ENCODE results near the gene CNTROB.
"Not testable (repeated sequence)": the region's sequence is repeated elsewhere in the genome, so short reads cannot be mapped to it uniquely, and the experiment has no call there.

CNTROB gene

DNA sequence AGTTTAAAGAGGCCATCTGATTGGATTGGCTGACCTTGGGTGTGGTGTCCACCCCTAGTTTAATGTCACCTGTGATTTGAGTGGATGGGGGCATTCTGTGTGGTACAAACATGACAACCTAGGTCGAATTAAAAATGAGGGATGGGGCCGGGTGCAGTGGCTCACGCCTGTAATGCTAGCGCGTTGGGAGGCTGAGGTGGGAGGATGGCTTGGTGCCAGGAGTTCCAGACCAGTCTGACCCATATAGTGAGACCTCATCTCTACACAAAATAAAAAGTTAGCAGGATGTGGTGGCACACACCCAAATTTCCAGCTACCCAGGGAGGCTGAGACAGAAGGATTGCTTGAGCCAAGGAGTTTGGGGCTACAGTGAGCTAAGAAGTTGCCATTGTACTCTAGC is 14.4 kb downstream of the CNTROB start:
- DNase-seq = no peak

DNA sequence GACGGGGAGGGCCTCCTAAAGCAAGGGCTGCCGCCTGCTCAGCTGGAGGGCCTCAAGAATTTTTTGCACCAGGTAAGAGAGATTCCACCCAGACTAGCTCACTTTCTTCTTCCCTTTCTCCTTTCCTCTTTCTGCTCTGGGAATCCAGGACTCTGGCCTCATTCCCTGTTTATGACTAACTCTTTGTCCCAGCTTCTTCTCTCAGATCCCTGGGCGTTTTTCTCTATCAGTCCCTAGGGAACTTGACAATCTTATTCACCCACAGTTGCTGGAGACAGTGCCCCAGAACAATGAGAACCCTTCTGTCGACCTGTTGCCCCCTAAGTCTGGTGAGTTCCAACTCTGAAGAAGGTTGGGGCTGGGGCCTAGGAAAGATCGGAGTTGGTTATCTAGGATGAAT is 15.6 kb downstream of the CNTROB start:
- DNase-seq = no peak

DNA sequence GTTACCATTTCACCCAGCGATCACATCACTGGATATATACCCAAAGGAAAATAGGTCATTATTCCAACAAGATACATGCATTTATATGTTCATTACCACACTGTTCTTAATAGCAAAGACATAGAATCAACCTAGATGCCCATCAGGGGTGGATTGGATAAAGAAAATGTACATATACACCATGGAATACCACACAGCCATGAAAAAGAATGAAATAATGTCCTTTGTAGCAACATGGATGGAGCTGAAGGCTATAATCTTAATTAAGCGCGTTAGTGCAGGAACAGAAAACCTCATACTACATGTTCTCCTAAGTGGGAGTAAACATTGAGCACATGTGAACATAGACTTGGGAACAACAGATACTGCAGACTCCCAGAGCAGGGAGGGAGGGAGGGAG is 18.6 kb downstream of the CNTROB start:
- no peak for DNase-seq

DNA sequence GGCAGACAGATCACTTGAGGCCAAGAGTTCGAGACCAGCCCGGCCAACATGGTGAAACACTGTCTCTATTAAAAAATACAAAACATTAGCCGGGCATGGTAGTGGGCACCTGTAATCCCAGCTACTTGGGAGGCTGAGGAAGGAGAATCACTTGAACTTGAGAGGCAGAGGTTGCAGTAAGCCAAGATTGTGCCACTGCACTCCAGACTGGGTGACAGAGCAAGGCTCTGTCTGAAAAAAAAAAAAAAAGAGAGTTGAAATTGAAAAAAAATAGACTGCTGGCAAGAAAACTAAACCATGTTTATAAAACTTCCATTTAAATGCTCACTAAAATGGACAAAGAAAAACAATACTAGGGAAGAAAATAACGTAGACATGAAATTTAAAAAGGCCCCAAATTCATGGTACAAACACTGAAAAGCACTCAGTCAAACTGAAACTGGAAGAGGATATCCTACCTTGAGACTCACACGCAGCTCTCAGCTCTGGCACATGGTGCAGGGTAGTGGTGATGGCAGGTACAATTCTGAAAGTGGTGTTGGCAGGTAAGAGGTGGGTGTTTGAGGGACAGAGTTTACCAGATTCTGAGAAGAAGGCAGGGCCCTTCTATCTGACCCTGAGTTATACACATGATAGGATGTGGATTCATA is 19.3 kb downstream of the CNTROB start:
- DNase-seq = no peak

DNA sequence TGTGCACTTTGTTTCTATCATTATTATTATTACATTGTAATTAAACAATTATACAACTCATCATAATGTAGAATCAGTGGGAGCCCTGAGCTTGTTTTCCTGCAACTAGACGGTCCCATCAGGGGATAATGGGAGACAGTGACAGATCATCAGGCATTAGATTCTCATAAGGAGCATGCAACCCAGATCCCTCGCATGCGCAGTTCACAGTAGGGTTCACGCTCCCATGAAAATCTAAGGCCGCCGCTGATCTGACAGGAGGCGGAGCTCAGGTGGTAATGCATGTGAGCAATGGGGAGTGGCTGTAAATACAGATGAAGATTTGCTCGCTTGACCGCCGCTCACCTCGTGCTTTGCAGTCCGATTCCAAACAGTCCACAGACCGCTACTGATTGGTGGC is 21.3 kb downstream of the CNTROB start:
- not testable (repeated sequence) for DNase-seq

DNA sequence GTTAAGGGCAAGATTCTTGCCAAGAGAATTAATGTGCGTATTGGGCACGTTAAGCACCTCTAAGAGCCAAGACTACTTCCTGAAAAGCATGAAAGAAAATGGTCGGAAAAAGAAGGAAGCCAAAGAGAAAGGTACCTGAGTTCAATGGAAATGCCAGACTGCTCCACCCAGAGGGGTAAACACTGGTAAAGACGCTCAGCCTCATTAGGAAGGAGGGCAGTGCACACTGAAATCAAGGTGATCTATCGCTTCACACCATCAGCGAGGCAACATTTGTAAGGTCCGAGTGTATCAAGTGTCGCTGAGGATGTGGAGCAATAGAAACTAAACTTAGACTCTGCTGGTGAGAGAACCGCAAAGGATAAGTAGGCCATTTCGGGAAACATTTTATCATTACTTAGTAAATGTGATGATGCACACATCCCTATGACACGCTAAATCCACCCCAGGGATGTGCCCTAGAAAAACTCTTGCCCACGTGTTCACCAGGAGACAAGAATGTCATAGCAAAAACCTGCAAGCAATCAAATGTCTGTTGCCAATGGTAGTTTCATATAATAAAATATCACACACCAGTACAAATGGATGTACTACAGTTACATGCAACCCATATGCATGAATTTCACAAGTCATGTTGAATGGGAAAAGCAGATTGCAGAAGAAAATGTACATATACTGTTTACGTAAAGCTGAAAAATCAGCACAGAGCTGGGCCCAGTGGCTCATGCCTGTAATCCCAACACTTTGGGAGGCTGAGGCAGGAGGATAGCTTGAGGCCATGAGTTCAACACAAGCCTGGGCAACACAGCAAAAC is 23.6 kb downstream of the CNTROB start:
- no peak for DNase-seq

DNA sequence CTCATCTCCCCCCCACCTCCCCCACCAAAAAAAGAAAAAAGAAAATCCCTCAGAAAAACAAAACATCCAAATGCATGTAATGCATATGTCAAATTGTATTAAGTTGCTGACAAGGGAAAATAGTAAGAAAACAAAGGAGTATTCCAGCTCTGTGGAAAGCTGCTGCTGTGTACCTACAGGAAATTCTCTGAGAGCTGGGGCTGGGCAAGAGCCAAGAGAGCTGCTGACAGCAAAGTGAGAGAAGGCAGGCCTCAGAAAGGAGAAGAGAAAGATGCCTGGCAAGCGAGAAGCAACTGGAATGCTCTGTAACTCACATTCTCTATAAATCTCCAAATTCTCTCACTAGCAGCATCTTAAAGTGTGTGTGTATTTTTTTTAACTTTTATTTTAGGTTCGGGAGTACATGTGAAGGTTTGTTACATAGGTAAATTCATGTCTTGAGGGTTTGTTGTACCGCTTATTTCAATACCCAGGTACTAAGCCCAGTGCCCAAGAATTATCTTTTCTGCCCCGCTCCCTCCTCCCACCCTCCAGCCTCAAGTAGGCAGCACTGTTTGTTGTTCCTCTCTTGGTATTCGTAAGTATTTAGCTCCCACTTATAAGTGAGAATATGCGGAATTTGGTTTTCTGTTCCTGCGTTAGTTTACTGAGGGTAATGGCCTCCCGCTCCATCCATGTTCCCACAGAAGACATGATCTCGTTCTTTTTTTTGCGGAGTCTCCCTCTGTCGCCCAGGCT is 24.4 kb downstream of the CNTROB start:
- no peak for DNase-seq

DNA sequence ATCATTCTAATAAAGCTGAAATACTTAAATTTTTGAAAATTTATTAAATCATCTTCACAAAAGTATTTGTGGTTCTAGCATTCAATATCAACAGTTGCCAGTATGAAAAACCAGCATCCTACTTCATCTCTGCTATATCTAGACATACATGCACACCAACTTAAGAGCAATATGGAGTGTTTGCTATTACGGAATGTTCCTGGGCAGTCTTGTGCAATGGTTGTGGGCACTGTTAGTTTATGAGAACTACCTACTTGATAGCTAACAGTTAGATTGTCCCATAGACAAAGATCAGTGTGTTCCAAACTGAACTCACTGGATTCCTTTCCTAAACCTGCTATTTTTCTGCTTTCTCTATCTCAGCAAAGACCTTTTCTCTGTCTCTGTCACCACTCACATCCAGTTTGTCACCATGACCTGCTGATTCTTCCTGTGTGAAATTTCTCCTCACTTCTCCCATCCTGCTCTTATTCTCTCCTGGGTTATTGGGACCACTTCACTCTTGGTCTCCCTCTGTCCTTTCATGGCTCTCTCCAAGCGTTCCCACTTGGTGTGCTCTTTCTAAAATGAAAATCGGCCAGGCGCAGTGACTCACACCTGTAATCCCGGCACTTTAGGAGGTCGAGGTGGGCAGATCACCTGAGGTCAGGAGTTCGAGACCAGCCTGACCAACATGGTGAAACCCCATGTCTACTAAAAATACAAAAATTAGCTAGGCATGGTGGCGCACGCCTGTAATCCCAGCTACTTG is 27.7 kb downstream of the CNTROB start:
- DNase-seq = no peak

DNA sequence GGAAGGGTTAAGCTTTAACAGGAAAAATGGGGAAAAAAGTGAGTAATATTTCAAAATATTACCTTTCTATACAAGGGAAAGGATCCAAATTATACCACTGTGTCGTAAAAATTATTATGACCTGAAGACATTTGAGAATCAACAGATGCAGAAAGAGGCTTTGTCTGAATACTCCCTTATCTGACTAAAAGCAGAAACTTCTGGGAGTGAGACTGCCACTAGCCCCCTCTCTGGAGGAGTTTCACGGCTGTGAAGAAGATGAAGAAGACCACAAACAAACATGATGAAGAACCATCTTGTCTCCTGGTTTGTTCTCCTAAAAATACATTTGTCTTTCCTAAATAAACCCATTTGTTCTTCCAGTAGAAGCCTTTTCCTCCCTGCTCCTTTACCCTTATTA is 29.4 kb downstream of the CNTROB start:
- DNase-seq = no peak

DNA sequence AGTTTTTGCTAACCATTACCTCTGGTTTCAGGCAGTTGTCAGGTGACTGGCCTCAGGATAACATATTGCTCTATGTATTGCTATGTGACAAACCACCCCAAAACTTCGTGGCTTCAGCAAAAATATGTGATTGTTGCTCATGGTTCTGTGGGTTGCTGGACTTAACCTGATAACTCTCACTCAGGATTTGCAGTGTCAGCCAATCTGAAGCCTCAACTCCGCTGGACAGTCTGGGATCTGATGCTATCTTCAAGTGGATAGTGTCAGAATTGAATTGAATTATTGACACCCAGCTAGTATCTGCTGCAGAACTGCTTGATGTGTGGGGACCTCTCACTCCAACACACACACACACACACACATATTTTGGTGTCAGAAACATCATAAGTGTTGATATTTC is 35.7 kb downstream of the CNTROB start:
- no peak for DNase-seq

DNA sequence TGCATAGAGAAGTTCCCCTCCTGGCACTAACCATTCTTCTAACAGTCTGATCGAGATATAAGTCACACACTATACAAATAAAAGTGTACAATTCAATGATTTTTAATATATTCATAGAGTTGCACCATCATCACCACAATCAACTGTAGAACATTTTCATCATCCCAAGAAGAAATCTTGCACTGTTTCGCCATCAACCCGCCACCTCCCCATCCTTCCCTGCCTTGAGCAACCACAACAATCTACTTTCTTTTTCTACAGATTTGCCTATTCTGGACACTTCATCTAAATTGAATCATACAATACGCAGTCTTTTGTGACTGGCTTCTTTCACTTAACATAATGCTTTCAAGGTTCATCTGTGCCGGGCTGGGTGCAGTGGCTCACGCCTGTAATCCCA is 37.4 kb downstream of the CNTROB start:
- no peak for DNase-seq

DNA sequence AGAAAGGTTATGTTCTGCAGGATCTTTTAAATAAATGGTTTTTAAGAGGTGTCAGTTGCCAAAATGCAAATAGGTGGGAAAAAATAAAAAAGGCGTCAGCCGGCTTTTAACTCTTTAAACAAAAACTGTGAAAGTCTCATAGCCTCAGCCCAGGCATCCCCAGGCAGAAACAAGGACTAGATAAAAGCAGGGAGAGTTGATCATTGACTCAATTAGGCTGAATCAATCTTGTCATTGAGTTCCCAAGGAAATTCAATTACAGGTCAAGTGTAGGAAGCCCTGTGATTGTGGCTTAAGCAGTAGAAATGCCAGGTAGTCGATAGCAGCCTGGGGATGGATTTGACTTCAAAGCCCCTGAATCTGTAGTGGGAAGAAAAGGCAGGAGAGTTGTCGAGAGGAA is 39.6 kb downstream of the CNTROB start:
- DNase-seq = no peak

DNA sequence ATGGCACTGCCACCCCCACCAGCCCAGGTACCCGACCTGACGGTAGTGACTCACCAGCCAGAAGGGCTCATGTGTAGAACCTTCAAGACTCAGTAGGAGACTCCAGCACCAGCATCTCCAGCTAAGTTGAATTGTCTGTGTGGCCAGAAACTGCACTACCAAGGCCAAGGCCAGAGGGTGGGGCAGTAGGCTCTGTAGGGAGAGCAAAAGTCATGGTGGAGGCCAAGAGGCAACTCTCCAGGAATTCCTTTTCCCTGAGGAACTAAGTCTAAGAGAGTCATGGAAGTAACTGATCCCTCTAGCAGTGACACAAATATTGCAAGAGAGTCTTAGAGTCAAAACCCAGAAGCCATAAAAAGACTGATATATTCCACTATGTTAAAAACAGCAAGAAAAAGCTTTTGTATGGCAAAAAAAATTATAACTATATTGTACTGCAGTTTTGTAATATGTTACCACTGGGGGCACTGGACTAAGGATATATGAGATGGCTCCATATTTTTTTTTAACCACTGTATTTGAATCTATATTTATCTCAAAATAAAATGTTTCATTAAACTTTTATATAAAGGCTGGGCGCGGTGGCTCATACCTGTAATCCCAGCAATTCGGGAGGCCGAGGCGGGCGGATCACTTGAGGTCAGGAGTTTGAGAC is 40.3 kb downstream of the CNTROB start:
- DNase-seq = no peak

DNA sequence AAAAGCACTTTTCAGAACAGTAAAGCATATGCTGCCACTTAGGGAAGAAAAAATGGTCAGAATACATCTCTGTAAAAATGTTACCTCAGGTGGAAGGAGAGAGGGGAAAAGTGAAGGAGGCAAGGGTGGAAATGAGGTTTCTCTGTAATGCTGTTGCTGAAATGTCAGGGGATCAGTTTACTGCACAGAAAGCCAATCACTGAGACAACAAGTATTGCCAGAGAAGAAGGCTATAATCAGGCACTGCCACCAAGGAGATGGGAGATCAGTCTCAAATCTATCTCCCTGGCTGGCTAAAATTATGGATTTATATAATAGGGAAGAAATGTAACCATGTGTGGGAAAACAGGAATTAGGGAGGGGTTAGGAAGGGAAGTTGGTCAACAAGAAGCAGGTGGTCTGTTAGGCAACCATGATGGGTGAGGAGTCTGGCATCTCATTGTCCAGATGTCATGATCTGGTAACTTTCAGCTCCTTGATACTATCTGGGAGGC is 42.7 kb downstream of the CNTROB start:
- DNase-seq = no peak

DNA sequence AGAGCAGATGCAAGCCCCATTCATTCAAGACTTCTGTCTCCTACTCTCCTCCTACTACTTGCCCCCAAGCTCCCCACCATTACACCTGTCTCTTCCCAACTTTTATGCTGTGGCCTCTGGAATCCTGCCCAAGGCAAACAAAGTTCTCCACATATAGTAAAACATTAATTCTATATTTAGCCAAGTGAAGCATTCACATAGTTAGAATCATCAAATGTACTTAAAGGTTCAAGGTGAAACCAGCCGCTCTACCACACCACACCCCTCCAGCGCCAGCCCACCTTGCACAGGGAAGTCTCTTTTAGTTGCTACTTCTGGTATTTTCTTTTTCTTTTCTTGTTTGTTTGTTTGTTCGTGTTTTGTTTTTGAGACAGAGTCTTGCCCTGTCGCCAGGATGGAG is 45.0 kb downstream of the CNTROB start:
- DNase-seq = no peak

DNA sequence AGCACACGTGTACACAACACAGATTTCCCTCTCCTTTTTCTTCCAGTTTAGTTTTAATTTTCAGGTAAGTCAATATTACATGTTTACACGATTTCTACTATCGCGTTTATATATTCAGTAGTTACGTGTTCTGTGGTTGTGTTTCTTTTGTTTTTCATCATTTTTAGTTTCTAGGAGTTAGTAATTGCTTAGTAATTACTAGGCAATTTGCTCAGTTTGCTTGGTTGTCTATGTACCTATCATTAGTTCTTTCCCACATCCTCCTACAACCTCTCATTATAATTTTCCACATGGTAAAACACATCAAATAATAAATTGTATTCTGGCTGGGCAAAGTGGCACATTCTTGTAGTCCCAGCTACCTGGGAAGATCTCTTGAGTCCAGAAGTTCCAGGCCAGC is 45.8 kb downstream of the CNTROB start:
- DNase-seq = no peak

DNA sequence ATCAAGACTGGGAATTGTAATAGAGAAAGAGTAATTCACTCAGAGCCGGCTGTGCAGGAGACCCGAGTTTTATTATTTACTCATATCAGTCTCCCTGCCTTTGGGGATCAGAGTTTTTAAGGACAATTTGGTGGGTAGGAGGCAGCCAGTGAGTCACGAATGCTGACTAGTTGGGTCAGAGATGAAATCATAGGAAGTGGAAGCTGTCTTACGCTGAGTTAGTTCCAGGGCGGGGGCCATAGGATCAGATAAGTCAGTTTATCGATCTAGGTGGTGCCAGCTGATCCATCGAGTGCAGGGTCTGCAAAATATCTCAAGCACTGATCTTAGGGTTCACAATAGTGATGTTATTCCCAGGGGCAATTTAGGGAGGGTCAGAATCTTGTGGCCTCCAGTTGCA is 50.2 kb downstream of the CNTROB start:
- DNase-seq = no peak

DNA sequence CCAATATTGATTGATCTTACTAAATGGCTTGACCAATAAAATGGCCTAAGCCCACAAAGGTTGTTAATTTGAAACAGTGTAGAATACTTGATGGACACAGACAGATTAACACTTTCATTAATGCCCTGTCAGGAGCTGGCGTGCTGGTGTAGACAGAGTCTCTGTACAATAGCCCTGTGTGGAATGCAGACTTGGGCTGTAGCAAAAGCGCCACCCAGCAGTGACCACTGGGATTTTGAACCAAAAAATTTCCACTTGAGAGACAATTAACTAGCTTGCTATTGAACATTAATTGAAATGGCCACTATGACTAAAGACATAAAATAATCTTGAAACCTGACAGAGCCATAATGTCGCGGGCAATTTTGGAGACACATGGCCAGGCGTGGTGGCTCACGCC is 50.7 kb downstream of the CNTROB start:
- no peak for DNase-seq

DNA sequence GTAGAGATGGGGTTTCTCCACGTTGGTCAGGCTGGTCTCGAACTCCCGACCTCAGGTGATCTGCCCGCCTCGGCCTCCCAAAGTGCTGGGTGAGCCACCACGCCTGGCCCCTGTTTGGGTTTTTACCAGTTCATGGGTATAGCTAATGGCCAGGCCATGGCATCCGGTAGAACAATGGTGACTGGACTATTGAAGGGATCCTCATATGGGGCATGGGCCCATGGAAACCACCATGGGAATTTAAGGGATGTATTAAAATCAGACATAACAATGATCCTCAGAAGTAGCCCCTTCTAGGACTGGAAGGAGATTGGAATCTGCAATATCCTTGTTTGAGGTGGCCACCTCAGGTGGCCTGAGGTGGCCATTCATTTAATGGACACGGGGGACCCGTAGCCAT is 52.9 kb downstream of the CNTROB start:
- no peak for DNase-seq

DNA sequence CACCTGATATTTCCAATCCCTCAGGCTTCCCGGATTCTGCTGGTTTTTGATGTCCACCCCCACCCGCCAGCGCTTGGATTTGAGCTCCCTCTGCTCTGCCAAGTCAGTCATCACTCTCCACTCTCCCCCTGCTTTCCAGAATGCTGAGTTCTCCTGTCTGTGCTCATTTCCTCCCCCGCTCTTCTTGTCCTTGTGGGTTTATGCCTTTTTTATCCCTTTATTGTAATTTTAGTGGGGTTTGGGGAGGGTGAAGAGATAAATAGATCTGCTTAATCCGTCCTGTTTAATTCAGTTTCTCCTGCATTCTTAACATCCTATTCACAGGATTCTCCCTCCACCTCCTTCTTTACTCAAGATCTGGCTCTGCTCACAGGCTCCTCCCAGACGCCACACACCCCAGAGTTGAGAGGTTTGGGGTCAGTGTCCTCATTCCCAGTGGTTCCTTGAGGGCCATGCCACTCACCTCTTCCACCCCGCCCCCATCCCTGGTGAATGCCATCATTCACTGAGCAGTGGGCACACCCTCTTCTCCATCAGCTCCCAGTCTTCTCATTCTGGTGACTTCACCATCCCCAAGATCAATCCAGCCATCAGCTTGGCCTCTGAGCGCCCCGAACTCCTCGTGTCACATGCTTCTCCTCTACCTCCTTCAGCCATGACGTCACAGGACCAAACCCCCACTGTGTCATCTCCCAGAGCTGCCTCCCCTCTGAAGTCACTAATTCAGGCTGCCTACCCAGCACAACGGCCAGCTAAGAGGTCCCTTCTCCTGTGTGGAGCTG is 55.3 kb downstream of the CNTROB start:
- DNase-seq = no peak

DNA sequence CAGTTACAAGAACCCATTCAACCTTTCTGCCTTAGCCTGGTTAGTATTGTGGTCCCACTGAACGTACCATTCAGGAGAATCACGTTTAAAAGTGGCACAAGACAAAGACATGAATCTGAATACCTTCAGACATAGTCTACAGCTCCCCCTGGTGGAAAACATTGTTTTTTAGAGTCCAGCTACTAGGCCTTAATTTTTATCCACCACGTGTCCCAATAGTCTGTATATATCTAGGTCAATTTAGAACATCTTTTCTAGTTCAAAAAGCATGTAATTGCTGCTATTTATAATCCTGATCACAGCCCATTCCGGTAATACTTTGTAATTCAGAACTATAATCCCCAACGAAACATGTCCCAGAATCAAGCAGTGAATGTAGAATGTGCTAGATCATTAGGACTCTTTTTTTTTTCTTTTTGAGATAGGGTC is 56.8 kb downstream of the CNTROB start:
- DNase-seq = peak; percentile 81
